Heart left ventricle (tissue), 16 donors: ENCODE measurements around the gene MED10. TPM values are rescaled to one million over a fixed set of nuclear protein-coding genes. Genes with fewer than 3 reads are reported as not detected.
"Not testable (repeated sequence)": the region's sequence is repeated elsewhere in the genome, so short reads cannot be mapped to it uniquely, and the experiment has no call there.

Source experiments
- ATAC-seq, 4 donors: fragments of 200-7000 bp; cut with Tn5 transposase; one replicate each; pipeline ENCODE4 v1.9.1; 2020 to 2022; ENCODE audit warnings: moderate library complexity in 4 of 4, mild to moderate bottlenecking in 3 of 4, moderate number of reproducible peaks in 1 of 4
- DNase-seq, 5 donors: peaks; one replicate each; pipeline ENCODE4 v3.0.0-alpha.2; 2020
- H3K27ac ChIP-seq, 12 donors: fragments of 200-600 bp; sonication (generic) in 4 of 12; one replicate each; pipeline versions ENCODE4 v1.5.0 to v1.8.0; 2016 to 2022; ENCODE audit warnings: mild to moderate bottlenecking in 2 of 12
- H3K27me3 ChIP-seq, 9 donors: fragments of 200-600 bp; sonication (generic) in 2 of 9; one replicate each; pipeline versions ENCODE4 v1.5.1 to v1.8.0; 2016 to 2022; ENCODE audit warnings: mild to moderate bottlenecking in 3 of 9
- H3K36me3 ChIP-seq, 9 donors: fragments of 200-600 bp; sonication (generic) in 2 of 9; one replicate each; pipeline versions ENCODE4 v1.5.0 to v1.8.0; 2018 to 2022; ENCODE audit warnings: mild to moderate bottlenecking in 2 of 9
- H3K4me1 ChIP-seq, 12 donors: fragments of 200-600 bp; sonication (generic) in 4 of 12; one replicate each; pipeline versions ENCODE4 v1.5.0 to v1.8.0; 2016 to 2022; ENCODE audit warnings: mild to moderate bottlenecking in 3 of 12
- H3K4me3 ChIP-seq, 12 donors: fragments of 200-600 bp; sonication (generic) in 4 of 12; one replicate each; pipeline versions ENCODE4 v1.5.0 to v1.8.0; 2017 to 2022; ENCODE audit warnings: mild to moderate bottlenecking in 9 of 12, moderate library complexity in 4 of 12
- H3K9me3 ChIP-seq, 12 donors: fragments of 200-600 bp; sonication (generic) in 4 of 12; one replicate each; pipeline versions ENCODE4 v1.5.0 to v1.8.0; 2016 to 2022; ENCODE audit warnings: mild to moderate bottlenecking in 1 of 12
- CTCF ChIP-seq, 12 donors: fragments of 200-600 bp; sonication (generic) in 4 of 12; IDR thresholded peaks; one replicate each; pipeline versions ENCODE4 v1.5.0 to v1.8.0; 2018 to 2022; ENCODE audit warnings: antibody characterized with exemption in 12 of 12, mild to moderate bottlenecking in 5 of 12
- POLR2A ChIP-seq, 2 donors: fragments of 450-650 bp; IDR thresholded peaks; one replicate each; pipeline ENCODE4 v1.6.1; 2017; ENCODE audit warnings: antibody characterized with exemption in 2 of 2, mild to moderate bottlenecking in 2 of 2, moderate library complexity in 2 of 2
- WGBS, 4 donors: extraction: QIAGEN DNeasy Blood & Tissue Kit in 2 of 4; methylation state at CpG; one replicate each; pipeline versions ENCODE4 v1.1.5 to v1.1.7; 2013 to 2018; 5-methylcytosine and 5-hydroxymethylcytosine counted together
- intact Hi-C, 10 donors: fragments of 100-400 bp; cut with DNase I; formaldehyde crosslinking; loops; one replicate each; pipeline versions ENCODE4 v1.11.1 to v1.14.2; 2022
- polyA plus RNA-seq, 2 donors: library from polyadenylated mRNA; stranded (reverse); fragments of 200-250 nt; gene quantifications; one replicate each; pipeline ENCODE4 v1.2.3, GENCODE V29; 2013
- total RNA-seq, 9 donors: library from RNA; depleted of rRNA in 2 of 9; stranded (reverse); fragments of >200 nt in 2 of 9; fragmentation: NEBNext Ultra II Directional in 3 of 9; extraction: Animal tissue kit (Norgen Biotek cat#: 25700) in 3 of 9; gene quantifications; one replicate each; pipeline versions ENCODE4 v1.1.0 to v1.2.4, GENCODE V29; 2016 to 2023
- donor health status: ischemic (EF 13 %, LVEDD 7.1; RV severe dilation, severe dysfunction).
- donor health status: healthy with polysubstance abuse.
- donor health status: DM: no; HTN: yes; CAD: no.
- donor health status: DM: no; HTN: no; CAD: no.
- donor health status: ischemic (EF 25% LVEDD 6.9; RV normal size, moderate dysfunction).
- donor health status: ischemic (EF 25% LVEDD 5.7; RV mildly dilated, moderate dysfunction).
- donor health status: healthy.
- donor health status: DM: yes; HTN: yes; CAD: no.
- donor health status: ischemic (EF 35%, LVEDD 5.7; RV mildly dilated, moderate dysfunction).
- donor health status: nonischemic (EF 11% LVEDD 7.7; RV severe dilation, severe dysfunction).
- donor health status: DM: yes; HTN: yes; CAD: no.
- donor health status: PGD.
- donor health status: ischemic (EF 29% LVEDD 5.4; RV normal size, mild dysfunction).
- donor health status: nonischemic (EF 23%, LVEDD 6.1; RV moderate dilation, normal function).

Gene MED10
- total and polyA plus RNA-seq, 11 donors = 13.2 to 51.9 (median 23.9) TPM

DNA sequence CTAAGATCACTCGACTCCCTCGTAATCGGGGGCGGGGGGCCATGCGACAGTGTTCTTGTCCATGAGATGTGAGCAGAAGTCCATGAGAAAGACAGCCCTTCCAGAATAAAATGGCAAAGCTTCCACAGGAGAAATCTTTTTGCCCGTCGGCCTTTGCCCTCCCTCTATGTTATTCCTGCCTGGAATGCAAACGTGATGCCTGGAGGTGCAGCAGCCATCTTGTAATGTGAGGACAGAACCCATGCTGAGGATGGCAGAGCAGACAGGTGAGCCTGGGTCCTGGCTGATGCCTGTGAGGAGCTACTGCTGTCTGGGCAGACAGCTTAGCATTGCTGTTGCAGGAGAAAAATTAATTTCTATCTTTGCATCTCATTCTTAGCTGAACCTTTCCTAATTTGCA is 17.2 kb downstream of the MED10 start:
- H3K27me3 ChIP-seq = no peaks in the 10 kb centered on the region
- H3K4me1 ChIP-seq = no peaks in the 10 kb centered on the region
- WGBS, 4 donors = 73 to 93% (median 87%) methylated on average over 8 of the region's 8 CpGs
- H3K9me3 ChIP-seq = peaks cover 0 to 3% (median 0%) of the 10 kb centered on the region in 12 donors
- ATAC-seq (no peak), DNase-seq (no peak)
- intact Hi-C loops = no loop called here
- no peak overlapping the region for H3K27ac ChIP-seq
- TF ChIP-seq CTCF (IDR thresholded peaks at IDR 0.05) (no peak), POLR2A (IDR thresholded peaks at IDR 0.05) (no peak)
- H3K4me3 ChIP-seq = no peak overlapping the region
- H3K36me3 ChIP-seq = peaks cover 0 to 40% (median 9%) of the 10 kb centered on the region in 9 donors

- no peak overlapping the region for H3K27ac ChIP-seq
- 80 to 87% (median 83%) methylated on average over 15 to 18 of the region's 18 CpGs for WGBS, 4 donors
- intact Hi-C loops = no loop called here
- no peak for TF ChIP-seq POLR2A (IDR thresholded peaks at IDR 0.05)
- TF ChIP-seq CTCF (IDR thresholded peaks at IDR 0.05) = no peak
- ATAC-seq = no peak
- peaks cover 0 to 37% (median 5%) of the 10 kb centered on the region in 9 donors for H3K36me3 ChIP-seq
- H3K9me3 ChIP-seq = peaks cover 0 to 3% (median 0%) of the 10 kb centered on the region in 12 donors
- no peak for DNase-seq
- H3K27me3 ChIP-seq = no peaks in the 10 kb centered on the region
- H3K4me3 ChIP-seq = no peak overlapping the region
- no peaks in the 10 kb centered on the region for H3K4me1 ChIP-seq
Measured at GRCh38 chr5:6360323-6361072, 17.8 kb downstream of the MED10 start.

DNA sequence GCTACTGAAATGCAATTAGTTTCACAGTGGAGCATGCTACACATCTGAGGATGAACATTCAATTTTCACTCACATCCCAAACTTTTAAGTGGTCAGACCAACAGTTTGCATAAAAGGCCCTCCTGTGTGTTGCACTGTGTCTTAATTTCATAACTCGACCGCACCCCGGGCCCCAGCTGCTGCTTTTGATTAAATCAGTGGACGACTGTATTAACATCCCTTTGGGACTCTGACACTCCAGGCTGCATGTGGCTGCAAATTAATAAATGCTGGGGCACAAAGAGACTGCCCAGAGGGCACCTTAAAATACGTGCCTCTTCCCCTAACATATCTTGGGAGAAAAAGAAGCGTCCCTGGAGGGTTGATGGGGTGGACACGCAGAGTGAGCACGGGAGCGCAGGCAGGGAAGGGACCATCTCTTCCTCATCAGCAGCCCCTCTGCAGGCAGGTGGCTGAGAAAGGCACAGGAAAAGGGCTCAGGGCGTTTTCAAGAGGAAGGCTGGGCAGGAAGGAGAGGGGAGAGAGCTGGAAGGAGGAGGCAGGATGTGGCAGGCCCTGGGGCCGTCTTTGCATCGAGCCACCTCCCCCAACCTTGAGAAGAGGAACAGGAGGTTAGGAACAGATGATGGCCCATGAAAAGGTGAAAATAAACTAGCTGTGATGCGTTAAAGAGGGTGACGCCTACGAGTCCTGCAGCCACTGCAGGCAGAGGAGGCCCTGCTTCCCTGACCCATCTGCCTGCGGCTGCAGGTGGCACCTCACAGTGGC is 18.6 kb downstream of the MED10 start:
- 60 to 68% (median 62%) methylated on average over 16 of the region's 16 CpGs for WGBS, 4 donors
- Histone ChIP-seq H3K27me3 (no peaks in the 10 kb centered on the region), H3K36me3 (peaks cover 0 to 37% (median 5%) of the 10 kb centered on the region in 9 donors), H3K4me3 (no peak overlapping the region), H3K9me3 (peaks cover 0 to 3% (median 0%) of the 10 kb centered on the region in 12 donors), H3K4me1 (no peaks in the 10 kb centered on the region), H3K27ac (no peak overlapping the region)
- intact Hi-C loops = no loop called here
- TF ChIP-seq POLR2A (IDR thresholded peaks at IDR 0.05) = no peak
- no peak for TF ChIP-seq CTCF (IDR thresholded peaks at IDR 0.05)
- no peak for ATAC-seq
- DNase-seq = no peak

- TF ChIP-seq CTCF (IDR thresholded peaks at IDR 0.05) (no peak), POLR2A (IDR thresholded peaks at IDR 0.05) (no peak)
- DNase-seq (no peak), ATAC-seq (no peak)
- intact Hi-C loops = no loop called here
- H3K4me3 ChIP-seq = no peak overlapping the region
- WGBS, 4 donors = 89 to 96% (median 91%) methylated on average over 6 of the region's 6 CpGs
- H3K9me3 ChIP-seq = peaks cover 0 to 3% (median 0%) of the 10 kb centered on the region in 12 donors
- H3K4me1 ChIP-seq = no peaks in the 10 kb centered on the region
- no peaks in the 10 kb centered on the region for H3K27me3 ChIP-seq
- H3K27ac ChIP-seq = no peak overlapping the region
- H3K36me3 ChIP-seq = peaks cover 0 to 37% (median 5%) of the 10 kb centered on the region in 9 donors
Measured at GRCh38 chr5:6358434-6358820, 19.9 kb downstream of the MED10 start.

DNA sequence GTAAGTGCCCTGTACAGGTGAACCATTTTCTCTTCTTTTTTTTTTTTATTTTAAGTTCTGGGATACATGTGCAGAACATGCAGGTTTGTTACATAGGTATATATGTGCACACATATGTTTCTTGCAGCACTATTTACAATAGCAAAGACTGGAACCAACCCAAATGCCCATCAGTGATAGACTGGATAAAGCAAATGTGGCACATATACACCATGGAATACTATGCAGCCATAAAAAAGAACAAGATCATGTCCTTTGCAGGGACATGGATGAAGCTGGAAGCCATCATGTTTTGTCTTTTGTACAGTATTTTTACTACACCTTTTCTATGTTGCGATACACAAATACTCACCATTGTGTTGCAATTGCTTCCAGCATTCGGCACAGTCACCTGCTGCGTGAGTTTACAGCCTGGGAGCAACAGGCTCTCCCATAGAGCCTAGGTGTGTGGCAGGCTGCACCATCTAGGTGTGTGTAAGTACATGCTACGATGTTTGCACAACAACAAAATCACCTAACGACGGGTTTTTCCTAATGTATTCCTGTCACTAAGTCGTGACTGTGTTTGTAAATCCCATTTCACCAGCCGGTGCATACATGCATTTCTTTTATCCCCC is 20.4 kb downstream of the MED10 start:
- DNase-seq, H3K27me3 ChIP-seq, H3K9me3 ChIP-seq, ATAC-seq, H3K4me3 ChIP-seq, H3K4me1 ChIP-seq, intact Hi-C loops, H3K27ac ChIP-seq: not testable (repeated sequence)
- peaks cover 0 to 35% (median 5%) of the 10 kb centered on the region in 9 donors for H3K36me3 ChIP-seq
- WGBS, 4 donors = 85 to 98% (median 91%) methylated on average over 8 of the region's 8 CpGs
